ENCODE data around the gene ZBTB6. TPM values are rescaled to one million over a fixed set of nuclear protein-coding genes. Genes with fewer than 3 reads are reported as not detected.

The ZBTB6 gene
- total RNA-seq, 4 donors from 2014 or later, result 3.8 to 39.1 (median 13.3) TPM

GRCh38 chr9:122950263-122950662 lies 37.1 kb upstream of the ZBTB6 start:
- H3K27me3 ChIP-seq, result no peaks in the 10 kb centered on the region

GRCh38 chr9:122949696-122950095 lies 36.6 kb upstream of the ZBTB6 start:
- no peak for DNase-seq
- Histone ChIP-seq H3K4me1 (peaks cover 0 to 7% of the 10 kb centered on the region in 2 donors), H3K27ac (no peak overlapping the region), H3K4me3 (no peak overlapping the region), H3K27me3 (no peaks in the 10 kb centered on the region), H3K9me3 (no peaks in the 10 kb centered on the region), H3K36me3 (no peaks in the 10 kb centered on the region)
- TF ChIP-seq CTCF (IDR thresholded peaks at IDR 0.05) (no peak), POLR2A (IDR thresholded peaks at IDR 0.05) (no peak)
- intact Hi-C loops (cut with DNase I; ENCODE audit: low total_unique reads), result no loop called here

More at GRCh38 chr9:122950263-122950662, 37.1 kb upstream of the ZBTB6 start:
- Histone ChIP-seq H3K4me3 (no peak overlapping the region), H3K4me1 (peaks cover 0 to 7% of the 10 kb centered on the region in 2 donors), H3K27ac (no peak overlapping the region), H3K9me3 (no peaks in the 10 kb centered on the region), H3K36me3 (no peaks in the 10 kb centered on the region)
- TF ChIP-seq CTCF (IDR thresholded peaks at IDR 0.05), result no peak
- TF ChIP-seq POLR2A (IDR thresholded peaks at IDR 0.05), result no peak
- intact Hi-C loops (cut with DNase I; ENCODE audit: low total_unique reads), result no loop called here
- DNase-seq, result no peak

GRCh38 chr9:122948313-122948712 lies 35.2 kb upstream of the ZBTB6 start:
- Histone ChIP-seq H3K27me3 (no peaks in the 10 kb centered on the region), H3K36me3 (no peaks in the 10 kb centered on the region), H3K27ac (no peak overlapping the region), H3K4me1 (peaks cover 0 to 7% of the 10 kb centered on the region in 2 donors), H3K9me3 (no peaks in the 10 kb centered on the region), H3K4me3 (no peak overlapping the region)
- no peak for DNase-seq
- intact Hi-C loops (cut with DNase I; ENCODE audit: low total_unique reads), result no loop called here
- TF ChIP-seq POLR2A (IDR thresholded peaks at IDR 0.05) (no peak), CTCF (IDR thresholded peaks at IDR 0.05) (no peak)

- TF ChIP-seq CTCF (IDR thresholded peaks at IDR 0.05) (no peak), POLR2A (IDR thresholded peaks at IDR 0.05) (no peak)
- H3K4me1 ChIP-seq, result peaks cover 0 to 7% of the 10 kb centered on the region in 2 donors
- H3K27me3 ChIP-seq, result no peaks in the 10 kb centered on the region
- DNase-seq, result no peak
- H3K27ac ChIP-seq, result no peak overlapping the region
- no peak overlapping the region for H3K4me3 ChIP-seq
- H3K36me3 ChIP-seq, result no peaks in the 10 kb centered on the region
- H3K9me3 ChIP-seq, result no peaks in the 10 kb centered on the region
- intact Hi-C loops (cut with DNase I; ENCODE audit: low total_unique reads), result no loop called here
These were observed 33.4 kb upstream of the ZBTB6 start for GRCh38 chr9:122946461-122947005.

- Histone ChIP-seq H3K27me3 (no peaks in the 10 kb centered on the region), H3K4me1 (peaks cover 0 to 7% of the 10 kb centered on the region in 2 donors), H3K27ac (no peak overlapping the region), H3K4me3 (no peak overlapping the region), H3K36me3 (no peaks in the 10 kb centered on the region), H3K9me3 (no peaks in the 10 kb centered on the region)
- TF ChIP-seq POLR2A (IDR thresholded peaks at IDR 0.05), result no peak
- TF ChIP-seq CTCF (IDR thresholded peaks at IDR 0.05), result no peak
- intact Hi-C loops (cut with DNase I; ENCODE audit: low total_unique reads), result no loop called here
- no peak for DNase-seq
These were observed 32.1 kb upstream of the ZBTB6 start for GRCh38 chr9:122944960-122945888.

Data from uterus (tissue), 4 donors.